ENCODE measurements around the gene UROC1. TPM values are rescaled to one million over a fixed set of nuclear protein-coding genes. Genes with fewer than 3 reads are reported as not detected.

The UROC1 gene
- total and polyA plus RNA-seq, 2 of the 13 experiments (the other 11 are each of a cell fraction or from before 2014, with no cell fraction given) = 0.71 to 1.3 TPM

DNA sequence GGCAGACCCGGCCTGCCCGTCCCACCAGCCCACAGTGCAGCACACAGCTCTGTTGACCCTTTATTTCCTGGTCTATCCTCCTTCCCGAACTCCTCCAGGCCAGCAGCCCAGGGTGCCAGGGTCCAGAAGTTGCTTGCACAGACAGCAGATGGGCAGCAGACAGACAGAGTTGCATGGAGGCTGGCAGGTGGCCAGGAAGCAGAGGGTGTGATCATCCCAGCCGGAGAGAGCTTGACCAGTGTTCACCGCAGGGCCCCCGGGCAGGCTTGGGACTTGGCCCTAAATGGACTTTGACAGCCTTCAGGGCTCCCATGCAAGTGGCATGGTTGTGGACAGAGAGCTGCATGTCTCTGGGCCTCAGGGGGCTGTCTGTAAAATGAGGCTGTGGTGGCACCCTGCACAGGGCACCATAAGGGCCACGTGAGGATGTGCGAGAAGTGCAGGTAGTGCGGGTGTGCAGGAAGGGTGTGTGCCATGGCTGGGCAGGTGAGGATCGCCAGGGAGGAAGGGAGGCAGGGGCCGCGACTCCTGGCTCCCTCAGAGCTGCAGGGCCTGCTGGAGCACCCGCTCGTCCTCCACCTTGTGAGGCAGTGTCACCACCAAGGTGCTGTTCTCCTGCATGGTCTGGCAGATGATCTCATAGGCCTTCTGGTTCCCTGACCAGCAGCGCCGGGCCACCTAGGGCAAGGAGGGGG lies 35.6 kb downstream of the UROC1 start (continued):
- TF ChIP-seq, protein P1, sequence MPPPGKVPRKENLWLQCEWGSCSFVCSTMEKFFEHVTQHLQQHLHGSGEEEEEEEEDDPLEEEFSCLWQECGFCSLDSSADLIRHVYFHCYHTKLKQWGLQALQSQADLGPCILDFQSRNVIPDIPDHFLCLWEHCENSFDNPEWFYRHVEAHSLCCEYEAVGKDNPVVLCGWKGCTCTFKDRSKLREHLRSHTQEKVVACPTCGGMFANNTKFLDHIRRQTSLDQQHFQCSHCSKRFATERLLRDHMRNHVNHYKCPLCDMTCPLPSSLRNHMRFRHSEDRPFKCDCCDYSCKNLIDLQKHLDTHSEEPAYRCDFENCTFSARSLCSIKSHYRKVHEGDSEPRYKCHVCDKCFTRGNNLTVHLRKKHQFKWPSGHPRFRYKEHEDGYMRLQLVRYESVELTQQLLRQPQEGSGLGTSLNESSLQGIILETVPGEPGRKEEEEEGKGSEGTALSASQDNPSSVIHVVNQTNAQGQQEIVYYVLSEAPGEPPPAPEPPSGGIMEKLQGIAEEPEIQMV (CRISPR knock-in tag; IDR thresholded peaks at IDR 0.05; ENCODE audit: low read depth) = no peak
- TF ChIP-seq RARA (CRISPR knock-in tag; IDR thresholded peaks at IDR 0.05) (no peak), SALL2 (CRISPR knock-in tag; IDR thresholded peaks at IDR 0.05) (no peak), NPAS2 (CRISPR knock-in tag; IDR thresholded peaks at IDR 0.05; ENCODE audit: borderline replicate concordance) (no peak), KDM2A (CRISPR knock-in tag; IDR thresholded peaks at IDR 0.05; ENCODE audit: borderline replicate concordance, low read depth) (peak; percentile 29; the same call in 1 of the 2 replicates), ZNF616 (CRISPR knock-in tag; IDR thresholded peaks at IDR 0.05; ENCODE audit: low read depth) (no peak), KMT2B (CRISPR knock-in tag; IDR thresholded peaks at IDR 0.05) (no peak), RBAK (CRISPR knock-in tag; IDR thresholded peaks at IDR 0.05) (no peak), SNAPC2 (CRISPR knock-in tag; IDR thresholded peaks at IDR 0.05) (no peak)
- TF ChIP-seq, protein P2, sequence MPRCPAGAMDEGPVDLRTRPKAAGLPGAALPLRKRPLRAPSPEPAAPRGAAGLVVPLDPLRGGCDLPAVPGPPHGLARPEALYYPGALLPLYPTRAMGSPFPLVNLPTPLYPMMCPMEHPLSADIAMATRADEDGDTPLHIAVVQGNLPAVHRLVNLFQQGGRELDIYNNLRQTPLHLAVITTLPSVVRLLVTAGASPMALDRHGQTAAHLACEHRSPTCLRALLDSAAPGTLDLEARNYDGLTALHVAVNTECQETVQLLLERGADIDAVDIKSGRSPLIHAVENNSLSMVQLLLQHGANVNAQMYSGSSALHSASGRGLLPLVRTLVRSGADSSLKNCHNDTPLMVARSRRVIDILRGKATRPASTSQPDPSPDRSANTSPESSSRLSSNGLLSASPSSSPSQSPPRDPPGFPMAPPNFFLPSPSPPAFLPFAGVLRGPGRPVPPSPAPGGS (CRISPR knock-in tag; IDR thresholded peaks at IDR 0.05) = no peak
- TF ChIP-seq, protein P3, sequence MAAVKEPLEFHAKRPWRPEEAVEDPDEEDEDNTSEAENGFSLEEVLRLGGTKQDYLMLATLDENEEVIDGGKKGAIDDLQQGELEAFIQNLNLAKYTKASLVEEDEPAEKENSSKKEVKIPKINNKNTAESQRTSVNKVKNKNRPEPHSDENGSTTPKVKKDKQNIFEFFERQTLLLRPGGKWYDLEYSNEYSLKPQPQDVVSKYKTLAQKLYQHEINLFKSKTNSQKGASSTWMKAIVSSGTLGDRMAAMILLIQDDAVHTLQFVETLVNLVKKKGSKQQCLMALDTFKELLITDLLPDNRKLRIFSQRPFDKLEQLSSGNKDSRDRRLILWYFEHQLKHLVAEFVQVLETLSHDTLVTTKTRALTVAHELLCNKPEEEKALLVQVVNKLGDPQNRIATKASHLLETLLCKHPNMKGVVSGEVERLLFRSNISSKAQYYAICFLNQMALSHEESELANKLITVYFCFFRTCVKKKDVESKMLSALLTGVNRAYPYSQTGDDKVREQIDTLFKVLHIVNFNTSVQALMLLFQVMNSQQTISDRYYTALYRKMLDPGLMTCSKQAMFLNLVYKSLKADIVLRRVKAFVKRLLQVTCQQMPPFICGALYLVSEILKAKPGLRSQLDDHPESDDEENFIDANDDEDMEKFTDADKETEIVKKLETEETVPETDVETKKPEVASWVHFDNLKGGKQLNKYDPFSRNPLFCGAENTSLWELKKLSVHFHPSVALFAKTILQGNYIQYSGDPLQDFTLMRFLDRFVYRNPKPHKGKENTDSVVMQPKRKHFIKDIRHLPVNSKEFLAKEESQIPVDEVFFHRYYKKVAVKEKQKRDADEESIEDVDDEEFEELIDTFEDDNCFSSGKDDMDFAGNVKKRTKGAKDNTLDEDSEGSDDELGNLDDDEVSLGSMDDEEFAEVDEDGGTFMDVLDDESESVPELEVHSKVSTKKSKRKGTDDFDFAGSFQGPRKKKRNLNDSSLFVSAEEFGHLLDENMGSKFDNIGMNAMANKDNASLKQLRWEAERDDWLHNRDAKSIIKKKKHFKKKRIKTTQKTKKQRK (IDR thresholded peaks at IDR 0.05; ENCODE audit: low read length) = no peak
- TF ChIP-seq, protein P4, sequence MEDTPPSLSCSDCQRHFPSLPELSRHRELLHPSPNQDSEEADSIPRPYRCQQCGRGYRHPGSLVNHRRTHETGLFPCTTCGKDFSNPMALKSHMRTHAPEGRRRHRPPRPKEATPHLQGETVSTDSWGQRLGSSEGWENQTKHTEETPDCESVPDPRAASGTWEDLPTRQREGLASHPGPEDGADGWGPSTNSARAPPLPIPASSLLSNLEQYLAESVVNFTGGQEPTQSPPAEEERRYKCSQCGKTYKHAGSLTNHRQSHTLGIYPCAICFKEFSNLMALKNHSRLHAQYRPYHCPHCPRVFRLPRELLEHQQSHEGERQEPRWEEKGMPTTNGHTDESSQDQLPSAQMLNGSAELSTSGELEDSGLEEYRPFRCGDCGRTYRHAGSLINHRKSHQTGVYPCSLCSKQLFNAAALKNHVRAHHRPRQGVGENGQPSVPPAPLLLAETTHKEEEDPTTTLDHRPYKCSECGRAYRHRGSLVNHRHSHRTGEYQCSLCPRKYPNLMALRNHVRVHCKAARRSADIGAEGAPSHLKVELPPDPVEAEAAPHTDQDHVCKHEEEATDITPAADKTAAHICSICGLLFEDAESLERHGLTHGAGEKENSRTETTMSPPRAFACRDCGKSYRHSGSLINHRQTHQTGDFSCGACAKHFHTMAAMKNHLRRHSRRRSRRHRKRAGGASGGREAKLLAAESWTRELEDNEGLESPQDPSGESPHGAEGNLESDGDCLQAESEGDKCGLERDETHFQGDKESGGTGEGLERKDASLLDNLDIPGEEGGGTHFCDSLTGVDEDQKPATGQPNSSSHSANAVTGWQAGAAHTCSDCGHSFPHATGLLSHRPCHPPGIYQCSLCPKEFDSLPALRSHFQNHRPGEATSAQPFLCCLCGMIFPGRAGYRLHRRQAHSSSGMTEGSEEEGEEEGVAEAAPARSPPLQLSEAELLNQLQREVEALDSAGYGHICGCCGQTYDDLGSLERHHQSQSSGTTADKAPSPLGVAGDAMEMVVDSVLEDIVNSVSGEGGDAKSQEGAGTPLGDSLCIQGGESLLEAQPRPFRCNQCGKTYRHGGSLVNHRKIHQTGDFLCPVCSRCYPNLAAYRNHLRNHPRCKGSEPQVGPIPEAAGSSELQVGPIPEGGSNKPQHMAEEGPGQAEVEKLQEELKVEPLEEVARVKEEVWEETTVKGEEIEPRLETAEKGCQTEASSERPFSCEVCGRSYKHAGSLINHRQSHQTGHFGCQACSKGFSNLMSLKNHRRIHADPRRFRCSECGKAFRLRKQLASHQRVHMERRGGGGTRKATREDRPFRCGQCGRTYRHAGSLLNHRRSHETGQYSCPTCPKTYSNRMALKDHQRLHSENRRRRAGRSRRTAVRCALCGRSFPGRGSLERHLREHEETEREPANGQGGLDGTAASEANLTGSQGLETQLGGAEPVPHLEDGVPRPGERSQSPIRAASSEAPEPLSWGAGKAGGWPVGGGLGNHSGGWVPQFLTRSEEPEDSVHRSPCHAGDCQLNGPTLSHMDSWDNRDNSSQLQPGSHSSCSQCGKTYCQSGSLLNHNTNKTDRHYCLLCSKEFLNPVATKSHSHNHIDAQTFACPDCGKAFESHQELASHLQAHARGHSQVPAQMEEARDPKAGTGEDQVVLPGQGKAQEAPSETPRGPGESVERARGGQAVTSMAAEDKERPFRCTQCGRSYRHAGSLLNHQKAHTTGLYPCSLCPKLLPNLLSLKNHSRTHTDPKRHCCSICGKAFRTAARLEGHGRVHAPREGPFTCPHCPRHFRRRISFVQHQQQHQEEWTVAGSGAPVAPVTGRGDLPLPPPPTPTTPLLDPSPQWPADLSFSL (CRISPR knock-in tag; IDR thresholded peaks at IDR 0.05) = no peak
